ENCODE measurements around the gene ZNF224. TPM values are rescaled to one million over a fixed set of nuclear protein-coding genes. Genes with fewer than 3 reads are reported as not detected.

ZNF224 gene
- polyA plus RNA-seq, 1 of the 3 experiments (the other 2 are of a cell fraction): 13.9 TPM

GRCh38 chr19:44107751-44108150 lies 13.6 kb downstream of the ZNF224 start:
- Histone ChIP-seq H3K79me2 (ENCODE audit: insufficient read depth) (no peaks in the 10 kb centered on the region), H3K4me1 (ENCODE audit: control insufficient read depth in 1 of 2, insufficient read depth in 2 of 2, low read depth in 1 of 2, low read length in 1 of 2) (peaks cover 0 to 4% of the 10 kb centered on the region in 2 experiments; a peak in 1 of 4 replicates), H3K9me2 (no peaks in the 10 kb centered on the region), H3K9ac (no peak overlapping the region), H3K36me3 (replicated peaks in 1 of 2; ENCODE audit: control insufficient read depth in 1 of 2, insufficient read depth in 2 of 2, low read length in 1 of 2) (peaks cover 48 to 64% of the 10 kb centered on the region in 2 experiments), H3K9me3 (peaks cover 4% of the 10 kb centered on the region; the same call in 1 of the 2 replicates), H3K27me3 (ENCODE audit: insufficient read depth) (no peaks in the 10 kb centered on the region), H3K4me3 (ENCODE audit: low read depth in 2 of 2, low read length in 1 of 2) (peak overlapping the region in 1 of 2 experiments; percentile 3; a peak in 1 of 4 replicates), H3F3A (replicated peaks; ENCODE audit: insufficient read depth) (no peaks in the 10 kb centered on the region), H3K27ac (ENCODE audit: low read depth in 2 of 2, low read length in 1 of 2) (no peak overlapping the region), H4K20me1 (ENCODE audit: insufficient read depth) (no peaks in the 10 kb centered on the region), H2AFZ (ENCODE audit: low read depth) (no peak overlapping the region), H3K4me2 (no peak overlapping the region)
- WGBS (ENCODE audit: low lambda C conversion rate): 91% methylated on average over 3 of the region's 3 CpGs
- DNase-seq: no peak
- TF ChIP-seq JUND (IDR thresholded peaks at IDR 0.05) (no peak), GATA2 (CRISPR knock-in tag; IDR thresholded peaks at IDR 0.05) (no peak), GABPA (IDR thresholded peaks at IDR 0.05; ENCODE audit: low read depth) (no peak), SIN3A (IDR thresholded peaks at IDR 0.05; ENCODE audit: borderline replicate concordance, low read depth, low read length) (no peak), TEAD4 (IDR thresholded peaks at IDR 0.05; ENCODE audit: borderline replicate concordance, insufficient read depth) (no peak), MXI1 (IDR thresholded peaks at IDR 0.05; ENCODE audit: low read depth, low read length) (no peak), USF2 (IDR thresholded peaks at IDR 0.05; ENCODE audit: borderline replicate concordance, low read depth, low read length) (no peak), MAX (IDR thresholded peaks at IDR 0.05; ENCODE audit: low read depth) (no peak), TCF12 (IDR thresholded peaks at IDR 0.05) (no peak), EP300 (IDR thresholded peaks at IDR 0.05; ENCODE audit: borderline replicate concordance in 1 of 2, low read depth in 1 of 2, low read length in 1 of 2) (no peak), EZH2phosphoT487 (IDR thresholded peaks at IDR 0.05; ENCODE audit: borderline replicate concordance, low read depth) (no peak), ZBTB33 (IDR thresholded peaks at IDR 0.05; ENCODE audit: borderline replicate concordance, low read depth) (no peak), MEF2A (IDR thresholded peaks at IDR 0.05; ENCODE audit: borderline replicate concordance, low read depth) (no peak), RFX5 (IDR thresholded peaks at IDR 0.05; ENCODE audit: low read length) (no peak), FOSL2 (IDR thresholded peaks at IDR 0.05; ENCODE audit: borderline replicate concordance, low read depth) (no peak), ELF1 (IDR thresholded peaks at IDR 0.05) (no peak), PBX3 (IDR thresholded peaks at IDR 0.05) (no peak), YY1 (IDR thresholded peaks at IDR 0.05; ENCODE audit: low read depth) (no peak), IRF3 (IDR thresholded peaks at IDR 0.05; ENCODE audit: low read depth, low read length) (no peak), REST (IDR thresholded peaks at IDR 0.05; ENCODE audit: low read depth, low read length) (no peak)
- CTCF ChIA-PET: no interaction called here
- POLR2A ChIA-PET: no interaction called here

All from SK-N-SH (cell line).